IMR-90 (cell line): ENCODE measurements around the gene RPS19.

Experiments
- CEBPB ChIP-seq: IDR thresholded peaks from 2 replicates; pipeline ENCODE4 v1.6.1; 2012; ENCODE audit warnings: low read depth, low read length, improper control_type of control experiment
- CHD1 ChIP-seq: IDR thresholded peaks from 2 replicates; pipeline ENCODE4 v1.6.1; 2012; ENCODE audit warnings: low read depth, low read length, improper control_type of control experiment
- CTCF ChIP-seq: conservative IDR thresholded peaks from 2 replicates; pipeline ENCODE4 v1.5.1; 2012; ENCODE audit warnings: mild to moderate bottlenecking, low read depth, low read length, improper control_type of control experiment
- MAFK ChIP-seq: IDR thresholded peaks from 2 replicates; pipeline ENCODE4 v1.6.1; 2012; ENCODE audit warnings: low read depth, low read length, improper control_type of control experiment
- MXI1 ChIP-seq: IDR thresholded peaks from 2 replicates; pipeline ENCODE4 v1.6.1; 2012; ENCODE audit warnings: low read depth, mild to moderate bottlenecking, low read length, moderate library complexity, borderline replicate concordance
- NFE2L2 ChIP-seq: fragments of 150-350 bp; IDR thresholded peaks from 2 replicates; pipeline ENCODE4 v1.6.1; 2016; ENCODE audit warnings: low read depth, mild to moderate bottlenecking, low read length
- POLR2A ChIP-seq: IDR thresholded peaks from 2 replicates; pipeline ENCODE4 v1.6.1; 2012; ENCODE audit warnings: mild to moderate bottlenecking, low read depth, low read length
- RAD21 ChIP-seq: IDR thresholded peaks from 2 replicates; pipeline ENCODE4 v1.6.1; 2012; ENCODE audit warnings: low read length, improper control_type of control experiment
- RFX5 ChIP-seq: IDR thresholded peaks from 2 replicates; pipeline ENCODE4 v1.8.0; 2012; ENCODE audit warnings: low read depth, mild to moderate bottlenecking, low read length, moderate library complexity

DNA sequence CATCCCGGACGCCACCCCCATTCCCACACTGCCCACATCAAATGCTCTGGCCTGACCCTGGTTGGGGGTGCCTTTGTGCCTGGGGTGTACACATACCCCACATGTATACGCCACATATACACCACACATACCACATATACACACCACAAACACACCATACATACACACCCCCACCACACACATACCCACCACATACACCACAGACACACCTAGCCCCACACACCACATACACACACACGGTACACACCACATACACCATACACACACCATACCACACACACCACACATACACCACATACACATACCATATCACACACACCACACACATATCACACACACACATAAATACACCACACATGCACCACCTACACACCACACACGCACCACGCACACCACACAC, 58.0 kb downstream of the RPS19 start:
- TF ChIP-seq CTCF (no peak), POLR2A (no peak), RAD21 (no peak), CHD1 (no peak), CEBPB (no peak), RFX5 (no peak), MXI1 (no peak), MAFK (no peak), NFE2L2 (no peak)
